Suprapubic skin (tissue), 4 donors: ENCODE data around the gene SLC8A1.

Experiments used
- EP300 ChIP-seq: sonication (generic); formaldehyde crosslinking; IDR thresholded peaks from one replicate; pipeline ENCODE4 v1.6.1; 2017; ENCODE audit warnings: antibody characterized with exemption
- POLR2A ChIP-seq, 2 donors: fragments of 450-650 bp; IDR thresholded peaks; one replicate each; pipeline ENCODE4 v1.6.1; 2017; ENCODE audit warnings: antibody characterized with exemption in 2 of 2, mild to moderate bottlenecking in 2 of 2, moderate library complexity in 2 of 2
- POLR2AphosphoS5 ChIP-seq, 3 donors: sonication (generic); formaldehyde crosslinking; IDR thresholded peaks; one replicate each; pipeline ENCODE4 v1.6.1; 2017; ENCODE audit warnings: antibody characterized with exemption in 3 of 3
- TF ChIP-seq, protein P1 (sequence below), 2 donors: fragments of 200-600 bp in 1 of 2; fragments of 450-650 bp in 1 of 2; sonication (generic) in 1 of 2; IDR thresholded peaks; one replicate each; pipeline ENCODE4 v1.5.1; 2016 to 2019; ENCODE audit warnings: antibody characterized with exemption in 2 of 2, mild to moderate bottlenecking in 1 of 2, moderate library complexity in 1 of 2

DNA sequence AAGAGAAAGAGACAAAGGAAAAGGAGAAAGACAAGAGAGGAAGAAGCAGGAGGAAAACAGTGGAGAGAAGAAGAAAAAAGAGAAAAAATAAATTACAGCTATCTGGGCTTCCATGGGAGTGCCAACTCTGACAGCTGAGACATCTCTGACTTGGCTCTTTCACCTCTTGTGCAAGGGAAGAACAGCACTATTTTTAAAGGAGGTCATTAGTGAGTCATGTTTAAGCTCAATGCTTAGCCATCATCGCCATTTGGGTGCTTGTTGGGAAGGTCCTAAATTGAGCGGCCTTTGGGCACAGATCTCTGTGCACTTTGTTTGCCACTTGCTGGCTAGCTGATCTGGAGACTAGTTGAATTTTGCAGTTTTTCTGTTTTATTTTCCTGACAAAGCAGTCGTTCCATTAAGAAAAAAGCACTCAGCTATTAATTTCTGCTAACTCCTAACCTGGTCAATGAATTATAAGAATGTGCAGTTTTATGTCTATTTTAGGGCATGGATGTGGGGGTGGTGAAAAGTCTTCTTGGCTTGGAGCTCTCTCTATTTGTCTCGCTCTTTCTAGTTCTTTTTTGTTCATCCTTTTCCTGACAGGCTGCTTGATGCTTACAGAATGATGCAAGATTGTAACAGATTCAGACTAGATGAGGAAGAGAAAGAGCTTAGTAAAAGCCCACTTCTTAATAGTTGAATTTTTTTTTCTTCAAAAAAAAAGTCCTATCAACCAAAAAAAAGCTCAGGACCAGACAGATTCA is 231.5 kb downstream of the SLC8A1 start:
- TF ChIP-seq POLR2A (IDR thresholded peaks at IDR 0.05) (no peak), POLR2AphosphoS5 (IDR thresholded peaks at IDR 0.05) (peak in 1 of 3 donors; percentile 5), EP300 (no peak)
- TF ChIP-seq, protein P1, sequence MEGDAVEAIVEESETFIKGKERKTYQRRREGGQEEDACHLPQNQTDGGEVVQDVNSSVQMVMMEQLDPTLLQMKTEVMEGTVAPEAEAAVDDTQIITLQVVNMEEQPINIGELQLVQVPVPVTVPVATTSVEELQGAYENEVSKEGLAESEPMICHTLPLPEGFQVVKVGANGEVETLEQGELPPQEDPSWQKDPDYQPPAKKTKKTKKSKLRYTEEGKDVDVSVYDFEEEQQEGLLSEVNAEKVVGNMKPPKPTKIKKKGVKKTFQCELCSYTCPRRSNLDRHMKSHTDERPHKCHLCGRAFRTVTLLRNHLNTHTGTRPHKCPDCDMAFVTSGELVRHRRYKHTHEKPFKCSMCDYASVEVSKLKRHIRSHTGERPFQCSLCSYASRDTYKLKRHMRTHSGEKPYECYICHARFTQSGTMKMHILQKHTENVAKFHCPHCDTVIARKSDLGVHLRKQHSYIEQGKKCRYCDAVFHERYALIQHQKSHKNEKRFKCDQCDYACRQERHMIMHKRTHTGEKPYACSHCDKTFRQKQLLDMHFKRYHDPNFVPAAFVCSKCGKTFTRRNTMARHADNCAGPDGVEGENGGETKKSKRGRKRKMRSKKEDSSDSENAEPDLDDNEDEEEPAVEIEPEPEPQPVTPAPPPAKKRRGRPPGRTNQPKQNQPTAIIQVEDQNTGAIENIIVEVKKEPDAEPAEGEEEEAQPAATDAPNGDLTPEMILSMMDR (IDR thresholded peaks at IDR 0.05): no peak
